GM06990 (cell line): ENCODE measurements around the gene IGIP.

Experiments used
- DNase-seq: peaks from one replicate; pipeline ENCODE4 v3.0.0-alpha.2; 2011; ENCODE audit not compliant: insufficient read length; ENCODE audit errors: extremely low read depth
- H3K27me3 ChIP-seq: replicated peaks from 2 replicates; pipeline ENCODE4 v1.6.0; 2011; ENCODE audit warnings: low read length; ENCODE audit not compliant: control insufficient read depth, insufficient read depth
- H3K36me3 ChIP-seq: 2 replicates; pipeline ENCODE4 v1.5.1; 2011; ENCODE audit warnings: low read length; ENCODE audit not compliant: control insufficient read depth, insufficient read depth
- H3K4me3 ChIP-seq: replicated peaks from 2 replicates; pipeline ENCODE4 v1.5.1; 2011; ENCODE audit warnings: low read depth, mild to moderate bottlenecking, control low read depth, low read length
- CTCF ChIP-seq: IDR thresholded peaks from 2 replicates; pipeline ENCODE4 v1.5.1; 2011; ENCODE audit warnings: low read length, control low read depth, mild to moderate bottlenecking, inconsistent platforms; ENCODE audit not compliant: insufficient read depth, poor library complexity, severe bottlenecking

IGIP gene

GRCh38 chr5:140130949-140131733 lies 5.4 kb downstream of the IGIP start:
- no peak for DNase-seq
- Histone ChIP-seq H3K27me3 (no peaks in the 10 kb centered on the region), H3K4me3 (no peak overlapping the region), H3K36me3 (no peaks in the 10 kb centered on the region)
- no peak for TF ChIP-seq CTCF

GRCh38 chr5:140131967-140132409 lies 6.3 kb downstream of the IGIP start:
- no peak for DNase-seq

GRCh38 chr5:140133514-140134167 lies 7.9 kb downstream of the IGIP start:
- DNase-seq, result no peak
- H3K4me3 ChIP-seq, result no peak overlapping the region
- TF ChIP-seq CTCF, result no peak
- no peaks in the 10 kb centered on the region for H3K27me3 ChIP-seq
- H3K36me3 ChIP-seq, result no peaks in the 10 kb centered on the region

More at GRCh38 chr5:140131967-140132409, 6.3 kb downstream of the IGIP start:
- Histone ChIP-seq H3K27me3 (no peaks in the 10 kb centered on the region), H3K36me3 (no peaks in the 10 kb centered on the region), H3K4me3 (no peak overlapping the region)
- TF ChIP-seq CTCF, result no peak

- TF ChIP-seq CTCF, result no peak
- DNase-seq, result no peak
- H3K4me3 ChIP-seq, result no peak overlapping the region
- H3K27me3 ChIP-seq, result no peaks in the 10 kb centered on the region
- no peaks in the 10 kb centered on the region for H3K36me3 ChIP-seq
These were observed 8.7 kb downstream of the IGIP start for GRCh38 chr5:140134277-140134935.

- no peak overlapping the region for H3K4me3 ChIP-seq
- no peak for TF ChIP-seq CTCF
- H3K27me3 ChIP-seq, result no peaks in the 10 kb centered on the region
- no peaks in the 10 kb centered on the region for H3K36me3 ChIP-seq
- DNase-seq, result no peak
These were observed 9.4 kb downstream of the IGIP start for GRCh38 chr5:140135127-140135526.
